Thyroid gland (tissue), 4 donors: ENCODE data around the gene NDUFS8.
A peak's percentile ranks its signal among the peaks of the same experiment; 100 is the strongest.

Source experiments
- CTCF ChIP-seq, 6 experiments: fragments of 200-600 bp in 3 of 6; fragments of 450-650 bp in 3 of 6; sonication (generic) in 3 of 6; IDR thresholded peaks; one replicate each; pipeline ENCODE4 v1.5.1; 2016 to 2019; ENCODE audit warnings: antibody characterized with exemption in 6 of 6, mild to moderate bottlenecking in 2 of 6, inconsistent platforms in 1 of 6, moderate library complexity in 1 of 6
- POLR2A ChIP-seq, 2 donors: fragments of 450-650 bp; IDR thresholded peaks; one replicate each; pipeline ENCODE4 v1.6.1; 2017; ENCODE audit warnings: antibody characterized with exemption in 2 of 2, mild to moderate bottlenecking in 2 of 2, moderate library complexity in 1 of 2

- TF ChIP-seq CTCF (IDR thresholded peaks at IDR 0.05) (no peak), POLR2A (IDR thresholded peaks at IDR 0.05) (peak in 1 of 2 donors; percentile 76)
These were observed 26.5 kb upstream of the NDUFS8 start, which contains the start of gene UNC93B1 for GRCh38 chr11:68003846-68004550.
